Vagina (tissue), 2 donors: Measurements from ENCODE around the gene CD160. TPM values are rescaled to one million over a fixed set of nuclear protein-coding genes. Genes with fewer than 3 reads are reported as not detected.
"Not testable (repeated sequence)": the region's sequence is repeated elsewhere in the genome, so short reads cannot be mapped to it uniquely, and the experiment has no call there.

ENCODE experiments used
- DNase-seq, 2 donors: peaks; one replicate each; pipeline ENCODE4 v3.0.0-alpha.2; 2017; ENCODE audit errors: extremely low spot score in 2 of 2
- H3K27ac ChIP-seq: fragments of 200-600 bp; sonication (generic); one replicate; pipeline ENCODE4 v1.5.1; 2019
- H3K27me3 ChIP-seq: fragments of 200-600 bp; sonication (generic); one replicate; pipeline ENCODE4 v1.5.1; 2019
- H3K36me3 ChIP-seq, 2 donors: fragments of 200-600 bp; sonication (generic); one replicate each; pipeline ENCODE4 v1.5.1; 2017 to 2019
- H3K4me1 ChIP-seq: fragments of 200-600 bp; sonication (generic); one replicate; pipeline ENCODE4 v1.5.1; 2019
- H3K4me3 ChIP-seq, 2 donors: fragments of 200-600 bp; sonication (generic); 1 replicate in 1 of 2; 2 replicates in 1 of 2; pipeline ENCODE4 v1.5.1; 2016 to 2019
- H3K9me3 ChIP-seq: fragments of 200-600 bp; sonication (generic); one replicate; pipeline ENCODE4 v1.5.1; 2019
- CTCF ChIP-seq, 3 experiments: fragments of 450-650 bp in 2 of 3; fragments of 200-600 bp in 1 of 3; sonication (generic) in 1 of 3; IDR thresholded peaks; one replicate each; pipeline ENCODE4 v1.5.1; 2017 to 2019; ENCODE audit warnings: antibody characterized with exemption in 3 of 3, mild to moderate bottlenecking in 2 of 3, moderate library complexity in 2 of 3
- POLR2A ChIP-seq, 2 donors: fragments of 450-650 bp; IDR thresholded peaks; one replicate each; pipeline ENCODE4 v1.6.1; 2017; ENCODE audit warnings: antibody characterized with exemption in 2 of 2, mild to moderate bottlenecking in 2 of 2, moderate library complexity in 2 of 2
- POLR2AphosphoS5 ChIP-seq, 2 donors: sonication (generic); formaldehyde crosslinking; IDR thresholded peaks; one replicate each; pipeline ENCODE4 v1.9.0; 2017; ENCODE audit warnings: antibody characterized with exemption in 2 of 2, mild to moderate bottlenecking in 2 of 2, low read depth in 1 of 2; ENCODE audit not compliant: insufficient read depth in 1 of 2
- intact Hi-C: fragments of 100-400 bp; cut with DNase I; formaldehyde crosslinking; loops from one replicate; pipeline ENCODE4 v1.15.1; 2023
- total RNA-seq: library from RNA; depleted of rRNA; stranded (reverse); fragments of >200 nt; gene quantifications from one replicate; pipeline ENCODE4 v1.2.3, GENCODE V29; 2016

Gene CD160
- total RNA-seq, 1 donor from 2014 or later, result 0.49 TPM

DNA sequence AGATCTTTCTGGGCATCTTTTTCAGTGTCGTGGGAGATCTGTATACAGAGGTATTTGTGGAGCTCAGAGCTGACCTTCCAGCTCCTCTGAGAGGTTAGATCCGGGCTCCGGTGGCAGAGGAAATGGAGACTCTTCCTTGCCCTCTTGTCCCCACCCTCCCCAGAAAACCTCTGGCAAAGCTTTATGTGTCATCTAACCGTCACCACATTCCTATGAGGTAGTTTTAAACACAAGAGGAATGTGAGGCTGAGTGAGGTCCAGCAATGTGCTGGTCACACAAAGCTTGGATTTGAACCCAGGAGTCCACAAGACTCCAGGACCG, 1.2 kb downstream of the CD160 start:
- H3K27ac ChIP-seq, result no peak overlapping the region
- no peaks in the 10 kb centered on the region for H3K9me3 ChIP-seq
- H3K4me1 ChIP-seq, result peaks cover 10% of the 10 kb centered on the region
- intact Hi-C loops, result no loop called here
- TF ChIP-seq POLR2AphosphoS5 (IDR thresholded peaks at IDR 0.05; ENCODE audit: insufficient read depth in 1 of 2, low read depth in 1 of 2) (no peak), CTCF (IDR thresholded peaks at IDR 0.05) (no peak), POLR2A (IDR thresholded peaks at IDR 0.05) (no peak)
- no peaks in the 10 kb centered on the region for H3K27me3 ChIP-seq
- H3K4me3 ChIP-seq, result peak overlapping the region in 1 of 2 donors; percentile 40
- no peaks in the 10 kb centered on the region for H3K36me3 ChIP-seq
- DNase-seq, result no peak

- no peaks in the 10 kb centered on the region for H3K36me3 ChIP-seq
- peak overlapping the region; percentile 24 to 40 for H3K4me3 ChIP-seq
- H3K27ac ChIP-seq, result no peak overlapping the region
- TF ChIP-seq POLR2A (IDR thresholded peaks at IDR 0.05) (no peak), CTCF (IDR thresholded peaks at IDR 0.05) (peak; percentile 75 to 92 (median 81)), POLR2AphosphoS5 (IDR thresholded peaks at IDR 0.05; ENCODE audit: insufficient read depth in 1 of 2, low read depth in 1 of 2) (peak in 1 of 2 donors; percentile 29)
- H3K27me3 ChIP-seq, result no peaks in the 10 kb centered on the region
- no peak for DNase-seq
- no peaks in the 10 kb centered on the region for H3K9me3 ChIP-seq
- intact Hi-C loops, result no loop called here
- peaks cover 10% of the 10 kb centered on the region for H3K4me1 ChIP-seq
Measured at GRCh38 chr1:145720878-145721671, 1.8 kb downstream of the CD160 start.

DNA sequence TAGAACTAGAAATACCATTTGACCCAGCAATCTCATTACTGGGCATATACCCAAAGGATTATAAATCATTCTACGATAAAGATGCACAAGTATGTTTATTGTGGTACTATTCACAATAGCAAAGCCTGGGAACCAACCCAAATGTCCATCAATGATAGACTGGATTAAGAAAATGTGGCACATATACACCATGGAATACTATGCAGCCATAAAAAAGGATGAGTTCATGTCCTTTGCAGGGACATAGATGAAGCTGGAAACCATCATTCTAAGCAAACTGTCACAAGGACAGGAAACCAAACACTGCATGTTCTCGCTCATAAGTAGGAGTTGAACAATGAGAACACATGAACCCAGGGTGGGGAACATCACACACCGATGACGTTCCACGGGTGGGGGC, 6.9 kb downstream of the CD160 start:
- intact Hi-C loops, H3K9me3 ChIP-seq, H3K4me3 ChIP-seq, H3K36me3 ChIP-seq, H3K4me1 ChIP-seq, DNase-seq, H3K27ac ChIP-seq, H3K27me3 ChIP-seq: not testable (repeated sequence)

GRCh38 chr1:145729196-145729595, 9.9 kb downstream of the CD160 start:
- no peak overlapping the region for H3K27ac ChIP-seq
- no peaks in the 10 kb centered on the region for H3K36me3 ChIP-seq
- H3K9me3 ChIP-seq, result no peaks in the 10 kb centered on the region
- TF ChIP-seq POLR2AphosphoS5 (IDR thresholded peaks at IDR 0.05; ENCODE audit: insufficient read depth in 1 of 2, low read depth in 1 of 2), result no peak
- no peak for TF ChIP-seq POLR2A (IDR thresholded peaks at IDR 0.05)
- no peak for TF ChIP-seq CTCF (IDR thresholded peaks at IDR 0.05)
- intact Hi-C loops, result no loop called here
- H3K4me1 ChIP-seq, result no peaks in the 10 kb centered on the region
- no peak overlapping the region for H3K4me3 ChIP-seq
- no peaks in the 10 kb centered on the region for H3K27me3 ChIP-seq
- DNase-seq, result no peak

- H3K27me3 ChIP-seq, result no peaks in the 10 kb centered on the region
- no peak overlapping the region for H3K4me3 ChIP-seq
- no peaks in the 10 kb centered on the region for H3K4me1 ChIP-seq
- no peak overlapping the region for H3K27ac ChIP-seq
- intact Hi-C loops, result no loop called here
- no peak for TF ChIP-seq CTCF (IDR thresholded peaks at IDR 0.05)
- TF ChIP-seq POLR2A (IDR thresholded peaks at IDR 0.05), result no peak
- TF ChIP-seq POLR2AphosphoS5 (IDR thresholded peaks at IDR 0.05; ENCODE audit: insufficient read depth in 1 of 2, low read depth in 1 of 2), result no peak
- no peaks in the 10 kb centered on the region for H3K36me3 ChIP-seq
- H3K9me3 ChIP-seq, result no peaks in the 10 kb centered on the region
- DNase-seq, result no peak
Measured at GRCh38 chr1:145729666-145730436, 10.6 kb downstream of the CD160 start.
